DND-41 (cell line): ENCODE data around the gene KRT73.

ENCODE experiments used
- EZH2 ChIP-seq: IDR thresholded peaks from 3 replicates; pipeline ENCODE4 v1.6.1; 2012; ENCODE audit warnings: borderline replicate concordance, low read depth, mild to moderate bottlenecking, moderate library complexity, low read length, inconsistent platforms; ENCODE audit not compliant: severe bottlenecking
- TF ChIP-seq, protein P1 (sequence below): IDR thresholded peaks from 2 replicates; pipeline ENCODE4 v1.5.1; 2012; ENCODE audit warnings: borderline replicate concordance, low read length, moderate library complexity, mild to moderate bottlenecking; ENCODE audit not compliant: poor library complexity, severe bottlenecking; ENCODE audit errors: extremely low read depth

DNA sequence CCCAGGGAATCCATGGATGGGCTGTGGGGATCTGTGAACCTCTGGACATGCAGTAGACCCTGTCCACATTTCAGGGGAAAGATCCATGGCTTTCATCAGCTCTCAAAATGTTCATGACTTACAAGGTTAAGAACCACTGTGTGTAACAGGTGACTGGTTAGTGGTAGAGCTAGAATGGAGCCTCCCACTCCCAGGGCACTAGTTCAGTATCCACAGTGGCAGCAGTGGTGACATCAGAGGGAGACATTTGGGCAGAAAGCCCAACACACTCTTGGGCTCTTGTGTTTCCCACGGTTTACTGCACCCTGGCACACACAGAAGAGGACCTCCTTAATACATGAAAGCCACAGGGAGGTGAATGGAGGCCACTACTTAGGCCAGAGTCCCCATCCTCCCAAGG, 53.8 kb downstream of the KRT73 start:
- TF ChIP-seq, protein P1, sequence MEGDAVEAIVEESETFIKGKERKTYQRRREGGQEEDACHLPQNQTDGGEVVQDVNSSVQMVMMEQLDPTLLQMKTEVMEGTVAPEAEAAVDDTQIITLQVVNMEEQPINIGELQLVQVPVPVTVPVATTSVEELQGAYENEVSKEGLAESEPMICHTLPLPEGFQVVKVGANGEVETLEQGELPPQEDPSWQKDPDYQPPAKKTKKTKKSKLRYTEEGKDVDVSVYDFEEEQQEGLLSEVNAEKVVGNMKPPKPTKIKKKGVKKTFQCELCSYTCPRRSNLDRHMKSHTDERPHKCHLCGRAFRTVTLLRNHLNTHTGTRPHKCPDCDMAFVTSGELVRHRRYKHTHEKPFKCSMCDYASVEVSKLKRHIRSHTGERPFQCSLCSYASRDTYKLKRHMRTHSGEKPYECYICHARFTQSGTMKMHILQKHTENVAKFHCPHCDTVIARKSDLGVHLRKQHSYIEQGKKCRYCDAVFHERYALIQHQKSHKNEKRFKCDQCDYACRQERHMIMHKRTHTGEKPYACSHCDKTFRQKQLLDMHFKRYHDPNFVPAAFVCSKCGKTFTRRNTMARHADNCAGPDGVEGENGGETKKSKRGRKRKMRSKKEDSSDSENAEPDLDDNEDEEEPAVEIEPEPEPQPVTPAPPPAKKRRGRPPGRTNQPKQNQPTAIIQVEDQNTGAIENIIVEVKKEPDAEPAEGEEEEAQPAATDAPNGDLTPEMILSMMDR, result no peak
- TF ChIP-seq EZH2, result no peak
